K562 (cell line): ENCODE measurements around the gene PRR36. TPM values are rescaled to one million over a fixed set of nuclear protein-coding genes. Genes with fewer than 3 reads are reported as not detected.

Experiments used
- ARID1B ChIP-seq: fragments of 450-650 bp; IDR thresholded peaks from 2 replicates; pipeline ENCODE4 v1.6.1; 2016; ENCODE audit warnings: antibody characterized with exemption, mild to moderate bottlenecking, inconsistent platforms
- C11orf30 ChIP-seq: fragments of 450-650 bp; IDR thresholded peaks from 2 replicates; pipeline ENCODE4 v1.6.1; 2016; ENCODE audit warnings: low read depth, mild to moderate bottlenecking
- CCNT2 ChIP-seq: IDR thresholded peaks from 2 replicates; pipeline ENCODE4 v1.6.1; 2011; ENCODE audit warnings: borderline replicate concordance, low read depth, mild to moderate bottlenecking, moderate library complexity, mixed read lengths, low read length; ENCODE audit not compliant: insufficient read length; ENCODE audit errors: extremely low read depth
- CREM ChIP-seq: IDR thresholded peaks from 2 replicates; pipeline ENCODE4 v1.6.1; 2014; ENCODE audit warnings: antibody characterized with exemption, low read depth
- DACH1 ChIP-seq: fragments of 450-650 bp; IDR thresholded peaks from 2 replicates; pipeline ENCODE4 v1.6.1; 2018; ENCODE audit not compliant: partially characterized antibody
- DPF2 ChIP-seq: fragments of 450-650 bp; IDR thresholded peaks from 2 replicates; pipeline ENCODE4 v1.6.1; 2016
- KDM5B ChIP-seq: fragments of 200-600 bp; sonication (generic); IDR thresholded peaks from 2 replicates; pipeline ENCODE4 v1.6.1; 2012; ENCODE audit warnings: low read depth, mild to moderate bottlenecking, moderate library complexity, low read length, control low read depth, inconsistent platforms; ENCODE audit not compliant: insufficient replicate concordance
- LEF1 ChIP-seq: fragments of 450-650 bp; IDR thresholded peaks from 2 replicates; pipeline ENCODE4 v1.6.1; 2016; ENCODE audit warnings: mild to moderate bottlenecking
- MEIS2 ChIP-seq: fragments of 450-650 bp; IDR thresholded peaks from 2 replicates; pipeline ENCODE4 v1.6.1; 2014; ENCODE audit warnings: mild to moderate bottlenecking; ENCODE audit not compliant: partially characterized antibody
- PHF8 ChIP-seq: fragments of 200-600 bp; sonication (generic); IDR thresholded peaks from 2 replicates; pipeline ENCODE4 v1.6.1; 2012; ENCODE audit warnings: mixed run types, mild to moderate bottlenecking, inconsistent platforms, low read length, moderate library complexity, borderline replicate concordance
- POLR2A ChIP-seq: fragments of 450-650 bp; conservative IDR thresholded peaks from 2 replicates; pipeline ENCODE4 v1.6.1; 2016
- POLR2B ChIP-seq: fragments of 450-650 bp; IDR thresholded peaks from 2 replicates; pipeline ENCODE4 v1.6.1; 2018; ENCODE audit warnings: low read depth; ENCODE audit not compliant: partially characterized antibody
- PRPF4 ChIP-seq: fragments of 200-400 bp; formaldehyde crosslinking; IDR thresholded peaks from one replicate; pipeline ENCODE4 v1.6.1; 2017; ENCODE audit warnings: low read length, low read depth, mild to moderate bottlenecking; ENCODE audit not compliant: insufficient read depth, poor library complexity, severe bottlenecking
- PTTG1 ChIP-seq: fragments of 450-650 bp; IDR thresholded peaks from 2 replicates; pipeline ENCODE4 v1.6.1; 2016; ENCODE audit warnings: low read depth, mild to moderate bottlenecking, missing genetic modification characterization, missing compliant biosample characterization
- RBFOX2 ChIP-seq: fragments of 200-400 bp; formaldehyde crosslinking; IDR thresholded peaks from 2 replicates; pipeline ENCODE4 v1.6.1; 2017; ENCODE audit warnings: low read depth, mild to moderate bottlenecking, low read length, moderate library complexity
- SIX5 ChIP-seq, 2 experiments: IDR thresholded peaks; 2 replicates each; pipeline ENCODE4 v1.6.1; 2011; ENCODE audit warnings: low read length in 2 of 2, borderline replicate concordance in 1 of 2, low read depth in 1 of 2, mild to moderate bottlenecking in 1 of 2, moderate library complexity in 1 of 2; ENCODE audit not compliant: insufficient read depth in 1 of 2
- SUPT5H ChIP-seq: fragments of 450-650 bp; IDR thresholded peaks from 2 replicates; pipeline ENCODE4 v1.6.1; 2016
- TBP ChIP-seq: optimal IDR thresholded peaks from 2 replicates; pipeline ENCODE3; 2011; ENCODE audit warnings: low read depth, low read length, improper control_type of control experiment
- TCF3 ChIP-seq: sonication (generic); formaldehyde crosslinking; IDR thresholded peaks from 2 replicates; pipeline ENCODE4 v1.4.0; 2020; ENCODE audit warnings: mild to moderate bottlenecking, missing genetic modification reagents
- ZNF263 ChIP-seq: sonication (generic); formaldehyde crosslinking; IDR thresholded peaks from 2 replicates; pipeline ENCODE4 v1.8.0; 2022; ENCODE audit warnings: mild to moderate bottlenecking, missing genetic modification reagents, borderline replicate concordance
- polyA plus RNA-seq, 8 experiments: library from polyadenylated mRNA; depleted of rRNA in 4 of 8; stranded (reverse) in 5 of 8; unstranded in 3 of 8; fragments of >200 nt; fragmentation: Nextera tagmentation in 2 of 8; fragmentation: Illumina TruSeq in 1 of 8; extraction: Ambion mirVana in 2 of 8; extraction: Trizol in 1 of 8; gene quantifications; 2 replicates each; pipeline versions ENCODE4 v1.2.1 to v1.2.3, GENCODE V29; 2011 to 2014; ENCODE audit warnings: inconsistent platforms in 1 of 8, missing spikeins in 1 of 8
- total RNA-seq, 7 experiments: library from RNA; depleted of rRNA in 6 of 7; stranded (reverse); fragments of >200 nt in 6 of 7; fragmentation: Illumina TruSeq in 2 of 7; extraction: Trizol in 2 of 7; gene quantifications; 2 replicates each; pipeline versions ENCODE4 v1.2.1 to v1.2.3, GENCODE V29; 2011 to 2021; ENCODE audit warnings: low replicate concordance in 1 of 7
- TF ChIP-seq, protein P1 (sequence below): sonication (generic); formaldehyde crosslinking; IDR thresholded peaks from 2 replicates; pipeline ENCODE4 v1.8.1; 2023; ENCODE audit warnings: mild to moderate bottlenecking, missing genetic modification reagents
- TF ChIP-seq, protein P2 (sequence below): IDR thresholded peaks from 2 replicates; pipeline ENCODE4 v1.6.1; 2011; ENCODE audit warnings: borderline replicate concordance, low read depth, mild to moderate bottlenecking, moderate library complexity, low read length; ENCODE audit not compliant: insufficient read depth, poor library complexity, severe bottlenecking
- TF ChIP-seq, protein P3 (sequence below): fragments of 250-450 bp; sonication (Bioruptor Pico); IDR thresholded peaks from 2 replicates; pipeline ENCODE4 v1.4.0; 2020; ENCODE audit warnings: borderline replicate concordance

PRR36 gene
- total and polyA plus RNA-seq, 9 of the 15 experiments (the other 6 are each of a cell fraction or from before 2014, with no cell fraction given) = 0.05 to 0.42 (median 0.06) TPM; not detected in 6

DNA sequence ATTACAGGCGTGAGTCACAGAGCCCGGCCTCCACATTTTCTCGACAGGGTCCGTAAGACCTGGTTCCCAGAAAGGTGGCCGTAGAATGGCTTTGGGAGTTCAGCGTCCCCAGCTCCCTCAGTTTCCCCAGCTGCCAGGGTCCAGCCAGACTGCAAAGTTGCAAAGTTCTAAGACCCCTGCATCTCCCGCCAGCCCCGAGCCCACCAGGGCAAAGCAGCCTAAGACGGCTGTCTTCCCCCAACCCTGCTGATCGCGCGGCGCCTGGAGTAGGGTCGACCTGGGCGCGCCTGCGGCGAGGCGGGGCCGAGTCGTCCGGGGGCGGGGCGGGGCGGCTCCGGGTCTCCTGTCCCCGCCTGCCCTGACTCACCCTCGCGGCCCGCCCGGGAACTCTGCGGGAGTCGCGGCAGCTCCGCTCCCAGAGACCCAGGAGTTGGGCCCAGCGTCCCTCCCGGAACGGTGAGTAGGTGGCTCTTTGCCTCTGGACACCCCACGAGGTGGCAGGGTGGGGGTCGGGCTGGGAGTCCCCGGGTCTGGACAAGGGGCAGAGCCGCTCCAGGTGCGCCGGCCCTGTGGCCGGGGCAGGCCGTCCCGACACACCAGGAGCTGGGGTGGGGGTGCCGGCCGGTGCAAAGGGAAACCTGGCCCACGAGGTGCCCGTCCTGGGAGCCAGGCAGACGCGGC lies 14.1 kb upstream of the PRR36 start, which contains the start of gene LRRC8E (continued):
- TF ChIP-seq ARID1B = peak; percentile 45; the same call in 1 of the 2 replicates
- no peak for TF ChIP-seq C11orf30
- TF ChIP-seq, protein P1, sequence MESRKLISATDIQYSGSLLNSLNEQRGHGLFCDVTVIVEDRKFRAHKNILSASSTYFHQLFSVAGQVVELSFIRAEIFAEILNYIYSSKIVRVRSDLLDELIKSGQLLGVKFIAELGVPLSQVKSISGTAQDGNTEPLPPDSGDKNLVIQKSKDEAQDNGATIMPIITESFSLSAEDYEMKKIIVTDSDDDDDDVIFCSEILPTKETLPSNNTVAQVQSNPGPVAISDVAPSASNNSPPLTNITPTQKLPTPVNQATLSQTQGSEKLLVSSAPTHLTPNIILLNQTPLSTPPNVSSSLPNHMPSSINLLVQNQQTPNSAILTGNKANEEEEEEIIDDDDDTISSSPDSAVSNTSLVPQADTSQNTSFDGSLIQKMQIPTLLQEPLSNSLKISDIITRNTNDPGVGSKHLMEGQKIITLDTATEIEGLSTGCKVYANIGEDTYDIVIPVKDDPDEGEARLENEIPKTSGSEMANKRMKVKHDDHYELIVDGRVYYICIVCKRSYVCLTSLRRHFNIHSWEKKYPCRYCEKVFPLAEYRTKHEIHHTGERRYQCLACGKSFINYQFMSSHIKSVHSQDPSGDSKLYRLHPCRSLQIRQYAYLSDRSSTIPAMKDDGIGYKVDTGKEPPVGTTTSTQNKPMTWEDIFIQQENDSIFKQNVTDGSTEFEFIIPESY (CRISPR knock-in tag) = 0 out of 2 replicates have a peak, but pooled peaks have one; percentile 9
- TF ChIP-seq KDM5B = peak; percentile 86
- peak; percentile 62 for TF ChIP-seq POLR2B
- TF ChIP-seq CCNT2 = peak; percentile 40
- 0 out of 2 replicates have a peak, but pooled peaks have one; percentile 33 for TF ChIP-seq DPF2
- TF ChIP-seq ZNF263 = peak; percentile 20; the same call in 1 of the 2 replicates
- 0 out of 2 replicates have a peak, but pooled peaks have one; percentile 6 for TF ChIP-seq TCF3 (CRISPR knock-in tag)
- no peak for TF ChIP-seq DACH1
- TF ChIP-seq POLR2A = peak; percentile 82
- TF ChIP-seq LEF1 = no peak
- no peak for TF ChIP-seq PTTG1 (tag)
- TF ChIP-seq PRPF4 = no peak
- TF ChIP-seq TBP = peak; percentile 59
- TF ChIP-seq, protein P2, sequence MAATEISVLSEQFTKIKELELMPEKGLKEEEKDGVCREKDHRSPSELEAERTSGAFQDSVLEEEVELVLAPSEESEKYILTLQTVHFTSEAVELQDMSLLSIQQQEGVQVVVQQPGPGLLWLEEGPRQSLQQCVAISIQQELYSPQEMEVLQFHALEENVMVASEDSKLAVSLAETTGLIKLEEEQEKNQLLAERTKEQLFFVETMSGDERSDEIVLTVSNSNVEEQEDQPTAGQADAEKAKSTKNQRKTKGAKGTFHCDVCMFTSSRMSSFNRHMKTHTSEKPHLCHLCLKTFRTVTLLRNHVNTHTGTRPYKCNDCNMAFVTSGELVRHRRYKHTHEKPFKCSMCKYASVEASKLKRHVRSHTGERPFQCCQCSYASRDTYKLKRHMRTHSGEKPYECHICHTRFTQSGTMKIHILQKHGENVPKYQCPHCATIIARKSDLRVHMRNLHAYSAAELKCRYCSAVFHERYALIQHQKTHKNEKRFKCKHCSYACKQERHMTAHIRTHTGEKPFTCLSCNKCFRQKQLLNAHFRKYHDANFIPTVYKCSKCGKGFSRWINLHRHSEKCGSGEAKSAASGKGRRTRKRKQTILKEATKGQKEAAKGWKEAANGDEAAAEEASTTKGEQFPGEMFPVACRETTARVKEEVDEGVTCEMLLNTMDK = peak; percentile 5
- no peak for TF ChIP-seq MEIS2
- no peak for TF ChIP-seq SIX5 (IDR thresholded peaks at IDR 0.05; ENCODE audit: borderline replicate concordance in 1 of 2, insufficient read depth in 1 of 2, low read depth in 1 of 2, low read length in 2 of 2)
- TF ChIP-seq, protein P3, sequence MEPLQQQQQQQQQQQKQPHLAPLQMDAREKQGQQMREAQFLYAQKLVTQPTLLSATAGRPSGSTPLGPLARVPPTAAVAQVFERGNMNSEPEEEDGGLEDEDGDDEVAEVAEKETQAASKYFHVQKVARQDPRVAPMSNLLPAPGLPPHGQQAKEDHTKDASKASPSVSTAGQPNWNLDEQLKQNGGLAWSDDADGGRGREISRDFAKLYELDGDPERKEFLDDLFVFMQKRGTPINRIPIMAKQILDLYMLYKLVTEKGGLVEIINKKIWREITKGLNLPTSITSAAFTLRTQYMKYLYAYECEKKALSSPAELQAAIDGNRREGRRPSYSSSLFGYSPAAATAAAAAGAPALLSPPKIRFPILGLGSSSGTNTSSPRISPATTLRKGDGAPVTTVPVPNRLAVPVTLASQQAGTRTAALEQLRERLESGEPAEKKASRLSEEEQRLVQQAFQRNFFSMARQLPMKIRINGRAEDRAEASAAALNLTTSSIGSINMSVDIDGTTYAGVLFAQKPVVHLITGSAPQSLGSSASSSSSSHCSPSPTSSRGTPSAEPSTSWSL (CRISPR knock-in tag) = 0 out of 2 replicates have a peak, but pooled peaks have one; percentile 37
- TF ChIP-seq PHF8 = peak; percentile 82; the same call in 1 of the 2 replicates
- TF ChIP-seq SUPT5H = peak; percentile 79
- peak; percentile 80 for TF ChIP-seq RBFOX2
- TF ChIP-seq CREM = peak; percentile 14; the same call in 1 of the 2 replicates
